Caco-2 (cell line): Measurements from ENCODE around the gene CPED1. TPM values are rescaled to one million over a fixed set of nuclear protein-coding genes. Genes with fewer than 3 reads are reported as not detected.
"Not testable (repeated sequence)": the region's sequence is repeated elsewhere in the genome, so short reads cannot be mapped to it uniquely, and the experiment has no call there.

Experiments used
- BruUV-seq: library from RNA; stranded (reverse); fragments of 400-500 nt; replicated peaks from 2 replicates; lab custom pipeline; 2021; lab: Mats Ljungman, UMichigan
- CTCF ChIA-PET: fragments of 300-600 bp; sonication (Branson Sonifier 250); formaldehyde crosslinking; loops from one replicate; lab custom pipeline; 2022; ENCODE audit warnings: antibody characterized with exemption; lab: Charles Lee
- POLR2A ChIA-PET: fragments of 300-600 bp; sonication (Branson Sonifier 250); formaldehyde crosslinking; loops from one replicate; lab custom pipeline; 2022; ENCODE audit warnings: antibody characterized with exemption; lab: Charles Lee
- DNase-seq, 2 experiments: peaks; one replicate each; pipeline versions ENCODE4 v3.0.0 to v3.0.0-alpha.2; 2020 to 2022
- H3K27me3 ChIP-seq: replicated peaks from 2 replicates; pipeline ENCODE4 v1.6.0; 2011; ENCODE audit warnings: low read length; ENCODE audit not compliant: control insufficient read depth, insufficient read depth
- H3K36me3 ChIP-seq: 2 replicates; pipeline ENCODE4 v1.5.1; 2011; ENCODE audit warnings: low read length; ENCODE audit not compliant: control insufficient read depth, insufficient read depth
- H3K4me1 ChIP-seq: fragments of 250-450 bp; sonication (Bioruptor Pico); 2 replicates; pipeline ENCODE4 v1.5.1; 2020; ENCODE audit warnings: mild to moderate bottlenecking
- H3K4me3 ChIP-seq: 2 replicates; pipeline ENCODE4 v1.5.1; 2011; ENCODE audit warnings: low read depth, mild to moderate bottlenecking, control low read depth, low read length
- H3K9me3 ChIP-seq: fragments of 250-450 bp; sonication (Bioruptor Pico); 2 replicates; pipeline ENCODE4 v1.5.1; 2020; ENCODE audit warnings: mild to moderate bottlenecking, moderate library complexity
- H3K27ac Mint-ChIP-seq: one replicate; pipeline ENCODE4 v1.8.0; 2022; ENCODE audit warnings: mixed read lengths; ENCODE audit not compliant: unreplicated experiment
- H3K27me3 Mint-ChIP-seq: one replicate; pipeline ENCODE4 v1.8.0; 2022; ENCODE audit warnings: mixed read lengths; ENCODE audit not compliant: insufficient read depth, unreplicated experiment
- H3K36me3 Mint-ChIP-seq: one replicate; pipeline ENCODE4 v1.8.0; 2022; ENCODE audit warnings: mild to moderate bottlenecking, mixed read lengths; ENCODE audit not compliant: insufficient read depth, unreplicated experiment
- H3K4me1 Mint-ChIP-seq: one replicate; pipeline ENCODE4 v1.8.0; 2022; ENCODE audit warnings: low read depth, mixed read lengths; ENCODE audit not compliant: unreplicated experiment
- H3K4me3 Mint-ChIP-seq: one replicate; pipeline ENCODE4 v1.8.0; 2022; ENCODE audit warnings: mild to moderate bottlenecking, moderate library complexity, mixed read lengths; ENCODE audit not compliant: unreplicated experiment
- H3K9me3 Mint-ChIP-seq: one replicate; pipeline ENCODE4 v1.8.0; 2022; ENCODE audit warnings: mixed read lengths; ENCODE audit not compliant: unreplicated experiment
- intact Hi-C: fragments of 100-400 bp; cut with micrococcal nuclease; formaldehyde crosslinking; loops from one replicate; pipeline ENCODE4 v1.10.0; 2022; ENCODE audit not compliant: unreplicated experiment
- total RNA-seq: library from RNA; stranded (reverse); gene quantifications from 2 replicates; pipeline ENCODE4 v1.2.3, GENCODE V29; 2022
- TF ChIP-seq, protein P1 (sequence below), 2 experiments: fragments of 200-600 bp in 1 of 2; IDR thresholded peaks; 1 replicate in 1 of 2; 2 replicates in 1 of 2; pipeline versions ENCODE4 v1.5.1 to v1.8.0; 2011 to 2022; ENCODE audit warnings: antibody characterized with exemption in 1 of 2, control low read depth in 1 of 2, inconsistent platforms in 1 of 2, low read depth in 1 of 2, low read length in 1 of 2, mild to moderate bottlenecking in 1 of 2, moderate library complexity in 1 of 2; ENCODE audit not compliant: insufficient read depth in 1 of 2, severe bottlenecking in 1 of 2, unreplicated experiment in 1 of 2

The CPED1 gene
- total RNA-seq, 1 experiment from 2014 or later: 0.23 TPM

DNA sequence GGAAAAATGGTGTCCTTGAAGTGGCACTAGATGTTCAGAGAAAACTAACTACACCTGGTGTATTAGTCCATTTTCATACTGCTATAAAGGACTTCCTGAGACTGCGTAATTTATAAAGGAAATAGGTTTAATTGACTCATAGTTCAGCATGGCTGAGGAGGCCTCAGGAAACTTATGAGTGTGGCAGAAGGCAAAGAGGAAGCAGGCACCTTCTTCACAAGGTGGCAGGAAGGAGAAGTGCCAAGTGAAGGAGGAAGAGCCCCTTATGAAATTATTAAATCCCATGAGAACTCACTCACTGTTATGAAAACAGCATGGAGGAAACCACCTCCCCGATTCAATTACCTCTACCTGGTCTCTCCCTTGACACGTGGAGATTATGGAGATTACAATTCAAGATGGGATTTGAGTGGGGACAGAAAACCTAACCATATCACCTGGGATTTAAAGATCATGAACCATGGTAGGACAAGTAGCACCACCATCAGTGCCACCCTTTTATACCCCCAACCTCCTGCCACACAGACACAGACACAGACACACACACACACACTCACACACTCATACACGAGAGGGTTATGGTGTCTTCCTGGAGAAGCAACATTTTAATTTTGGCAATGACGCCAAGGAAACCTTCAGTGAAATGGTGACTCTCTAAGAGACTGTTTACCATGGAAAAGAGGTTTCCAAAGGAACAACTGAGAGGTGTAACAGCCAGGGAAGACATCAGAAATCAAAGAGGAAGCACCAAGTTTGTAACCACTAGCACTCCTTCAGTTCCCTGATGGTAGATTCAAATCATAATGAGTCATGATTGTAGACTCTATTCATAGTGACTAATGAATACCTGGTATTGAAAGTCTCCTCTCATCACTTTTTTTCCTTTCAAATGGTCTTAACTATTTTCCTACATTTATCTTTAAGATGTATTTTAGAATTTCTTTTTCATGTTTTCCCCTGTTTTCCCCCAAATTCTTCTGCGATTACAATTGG is 298.5 kb downstream of the CPED1 start:
- no peaks in the 10 kb centered on the region for H3K27me3 ChIP-seq
- POLR2A ChIA-PET: no interaction called here
- Mint-ChIP-seq H3K9me3 (peaks cover 14% of the 10 kb centered on the region), H3K36me3 (no peaks in the 10 kb centered on the region), H3K4me3 (no peak overlapping the region), H3K27me3 (peaks cover 5% of the 10 kb centered on the region), H3K4me1 (no peaks in the 10 kb centered on the region), H3K27ac (no peak overlapping the region)
- DNase-seq: no peak
- H3K4me1 ChIP-seq: no peaks in the 10 kb centered on the region
- H3K4me3 ChIP-seq: no peak overlapping the region
- intact Hi-C loops: no loop called here
- no TSS peak for BruUV-seq
- CTCF ChIA-PET: no interaction called here
- TF ChIP-seq, protein P1, sequence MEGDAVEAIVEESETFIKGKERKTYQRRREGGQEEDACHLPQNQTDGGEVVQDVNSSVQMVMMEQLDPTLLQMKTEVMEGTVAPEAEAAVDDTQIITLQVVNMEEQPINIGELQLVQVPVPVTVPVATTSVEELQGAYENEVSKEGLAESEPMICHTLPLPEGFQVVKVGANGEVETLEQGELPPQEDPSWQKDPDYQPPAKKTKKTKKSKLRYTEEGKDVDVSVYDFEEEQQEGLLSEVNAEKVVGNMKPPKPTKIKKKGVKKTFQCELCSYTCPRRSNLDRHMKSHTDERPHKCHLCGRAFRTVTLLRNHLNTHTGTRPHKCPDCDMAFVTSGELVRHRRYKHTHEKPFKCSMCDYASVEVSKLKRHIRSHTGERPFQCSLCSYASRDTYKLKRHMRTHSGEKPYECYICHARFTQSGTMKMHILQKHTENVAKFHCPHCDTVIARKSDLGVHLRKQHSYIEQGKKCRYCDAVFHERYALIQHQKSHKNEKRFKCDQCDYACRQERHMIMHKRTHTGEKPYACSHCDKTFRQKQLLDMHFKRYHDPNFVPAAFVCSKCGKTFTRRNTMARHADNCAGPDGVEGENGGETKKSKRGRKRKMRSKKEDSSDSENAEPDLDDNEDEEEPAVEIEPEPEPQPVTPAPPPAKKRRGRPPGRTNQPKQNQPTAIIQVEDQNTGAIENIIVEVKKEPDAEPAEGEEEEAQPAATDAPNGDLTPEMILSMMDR (IDR thresholded peaks at IDR 0.05; ENCODE audit: insufficient read depth in 1 of 2, low read depth in 1 of 2, low read length in 1 of 2, severe bottlenecking in 1 of 2, unreplicated experiment in 1 of 2): no peak
- H3K9me3 ChIP-seq: peaks cover 10% of the 10 kb centered on the region; the same call in 1 of the 2 replicates
- H3K36me3 ChIP-seq: no peaks in the 10 kb centered on the region

DNA sequence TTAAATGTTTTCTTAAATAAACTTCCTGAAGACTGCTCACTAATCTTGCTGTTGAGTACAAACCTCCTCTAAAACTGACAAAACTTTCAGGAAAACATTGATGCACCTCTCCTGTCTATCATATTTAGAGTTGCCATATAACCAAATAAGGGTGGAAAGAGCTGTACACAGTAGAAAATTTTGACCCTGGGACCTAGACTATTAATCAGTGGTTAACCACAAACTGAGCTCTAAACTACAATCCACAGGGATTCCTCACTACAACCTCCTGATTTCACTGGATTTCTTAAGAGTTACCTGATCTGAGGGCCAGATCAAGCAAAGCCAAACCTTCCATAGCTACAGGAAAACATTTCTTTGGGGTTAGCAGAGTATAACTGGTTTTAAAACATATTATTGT is 300.4 kb downstream of the CPED1 start:
- Histone ChIP-seq H3K4me3 (no peak overlapping the region), H3K27me3 (no peaks in the 10 kb centered on the region), H3K36me3 (no peaks in the 10 kb centered on the region), H3K9me3 (peaks cover 10% of the 10 kb centered on the region; the same call in 1 of the 2 replicates), H3K4me1 (no peaks in the 10 kb centered on the region)
- TF ChIP-seq, protein P1 (IDR thresholded peaks at IDR 0.05; ENCODE audit: insufficient read depth in 1 of 2, low read depth in 1 of 2, low read length in 1 of 2, severe bottlenecking in 1 of 2, unreplicated experiment in 1 of 2): no peak
- Mint-ChIP-seq H3K36me3 (no peaks in the 10 kb centered on the region), H3K27ac (no peak overlapping the region), H3K4me3 (no peak overlapping the region), H3K9me3 (peaks cover 14% of the 10 kb centered on the region), H3K4me1 (no peaks in the 10 kb centered on the region), H3K27me3 (peaks cover 5% of the 10 kb centered on the region)
- DNase-seq: no peak
- intact Hi-C loops: no loop called here
- ChIA-PET POLR2A (no interaction called here), CTCF (no interaction called here)
- BruUV-seq: no TSS peak

DNA sequence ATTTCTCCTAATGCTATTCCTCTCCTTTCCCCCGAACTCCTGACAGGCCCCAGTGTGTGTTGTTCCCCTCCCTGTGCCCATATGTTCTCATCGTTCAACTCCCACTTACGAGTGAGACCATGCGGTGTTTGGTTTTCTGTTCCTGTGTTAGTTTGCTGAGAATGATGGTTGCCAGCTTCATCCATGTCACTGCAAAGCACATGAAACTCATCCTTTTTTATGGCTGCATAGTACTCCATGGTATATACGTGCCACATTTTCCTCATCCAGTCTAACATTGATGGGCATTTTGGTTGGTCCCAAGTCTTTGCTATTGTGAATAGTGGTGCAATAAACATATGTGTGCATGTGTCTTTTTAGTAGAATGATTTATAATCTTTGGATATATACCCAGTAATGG is 301.4 kb downstream of the CPED1 start:
- intact Hi-C loops, H3K4me1 Mint-ChIP-seq, H3K27me3 ChIP-seq, H3K4me3 Mint-ChIP-seq, CTCF ChIA-PET, BruUV-seq, H3K36me3 ChIP-seq, H3K36me3 Mint-ChIP-seq, H3K27ac Mint-ChIP-seq, DNase-seq, H3K27me3 Mint-ChIP-seq, H3K4me3 ChIP-seq, POLR2A ChIA-PET, H3K9me3 ChIP-seq, H3K4me1 ChIP-seq: not testable (repeated sequence)
- H3K9me3 Mint-ChIP-seq: peaks cover 12% of the 10 kb centered on the region
